Measurements from ENCODE around the gene TBC1D10A.

The TBC1D10A gene

DNA sequence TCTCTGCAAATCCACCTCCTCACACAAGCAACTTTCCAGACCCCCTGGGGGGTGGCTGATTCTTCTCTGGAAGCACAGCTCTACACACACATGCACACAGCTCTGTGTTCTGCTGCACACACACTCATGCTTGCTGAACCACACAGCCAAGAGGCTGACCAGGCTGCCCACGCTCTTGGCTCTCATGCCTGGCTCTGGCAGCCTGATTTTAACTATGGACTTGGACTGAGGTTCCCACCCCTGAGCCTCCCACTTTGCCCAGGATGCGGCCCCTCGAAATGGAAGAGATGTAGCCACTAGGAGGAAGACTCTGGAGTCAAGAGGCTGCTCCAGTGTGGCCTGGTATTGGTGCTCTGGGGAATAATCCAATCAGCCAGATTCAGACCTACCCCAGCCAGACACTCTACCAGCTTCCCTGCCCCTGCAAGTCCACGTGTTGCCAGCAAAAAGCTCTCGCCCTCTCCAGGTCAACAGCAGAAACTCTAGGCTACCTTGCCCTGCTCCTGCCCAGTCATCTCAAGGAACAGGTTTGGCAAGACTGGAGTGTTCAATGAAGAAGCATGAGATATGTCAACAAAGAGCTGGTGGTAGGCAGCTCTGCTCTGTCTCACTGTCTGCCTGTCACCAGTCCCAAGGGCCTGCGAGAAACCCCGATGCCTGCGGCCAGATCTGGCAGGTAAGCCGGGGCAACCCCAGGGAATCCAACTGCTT is 28.6 kb downstream of the TBC1D10A start:
- DNase-seq, result no peak

DNA sequence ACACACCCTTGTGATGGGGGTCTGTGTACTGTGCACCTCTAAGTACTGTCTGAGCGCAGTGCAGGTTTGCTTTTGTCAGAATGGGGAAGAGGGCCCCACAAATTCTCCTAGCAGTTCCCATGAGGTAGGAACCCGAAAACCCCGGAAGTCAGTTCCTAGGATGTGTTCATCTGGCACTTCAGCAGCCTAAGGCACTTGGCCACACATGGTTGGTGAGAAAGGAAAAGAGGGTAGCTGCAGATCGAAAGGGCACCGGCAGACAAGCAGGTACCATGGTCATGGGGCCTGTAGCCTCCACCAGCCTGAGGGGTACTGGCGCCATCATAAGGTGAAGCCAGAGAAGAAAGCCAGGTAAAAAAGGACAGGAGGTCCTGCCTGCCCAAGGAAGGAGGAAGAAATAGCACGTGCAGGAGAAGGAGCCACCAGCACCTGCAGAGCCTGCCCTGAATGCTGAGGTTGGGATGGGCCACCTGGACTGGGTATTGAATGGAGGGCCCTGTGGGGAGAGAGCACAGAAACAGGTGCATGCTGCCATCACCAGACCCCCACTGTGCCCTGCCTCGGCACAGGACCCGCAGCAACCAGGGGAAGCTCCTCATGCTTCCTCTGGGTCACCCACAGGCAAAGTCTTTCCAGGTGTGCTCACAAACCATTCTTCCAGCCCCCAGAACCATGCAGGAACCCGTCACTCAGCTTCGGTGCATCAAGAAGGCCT is 29.3 kb downstream of the TBC1D10A start:
- no peak for DNase-seq

DNA sequence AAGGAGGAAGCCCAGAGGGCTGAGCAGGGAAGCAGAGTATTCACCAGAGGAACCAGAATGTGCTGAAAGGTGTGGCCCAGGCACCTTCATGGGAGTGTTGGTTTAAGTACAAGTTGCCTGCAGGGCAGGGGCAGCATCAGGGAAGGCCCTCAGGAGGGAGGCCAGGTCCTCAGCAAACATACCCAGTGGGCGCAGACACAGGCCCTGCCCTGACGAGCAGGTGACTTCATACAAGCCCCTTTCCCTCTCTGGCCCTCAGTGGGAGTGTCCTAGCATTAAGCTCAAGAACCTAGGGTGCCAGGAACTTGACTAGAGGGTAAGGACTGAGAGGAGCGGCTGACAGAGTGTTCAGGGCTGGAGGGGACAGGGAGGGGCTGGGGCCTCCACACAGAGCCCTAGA is 29.9 kb downstream of the TBC1D10A start:
- DNase-seq, result no peak

DNA sequence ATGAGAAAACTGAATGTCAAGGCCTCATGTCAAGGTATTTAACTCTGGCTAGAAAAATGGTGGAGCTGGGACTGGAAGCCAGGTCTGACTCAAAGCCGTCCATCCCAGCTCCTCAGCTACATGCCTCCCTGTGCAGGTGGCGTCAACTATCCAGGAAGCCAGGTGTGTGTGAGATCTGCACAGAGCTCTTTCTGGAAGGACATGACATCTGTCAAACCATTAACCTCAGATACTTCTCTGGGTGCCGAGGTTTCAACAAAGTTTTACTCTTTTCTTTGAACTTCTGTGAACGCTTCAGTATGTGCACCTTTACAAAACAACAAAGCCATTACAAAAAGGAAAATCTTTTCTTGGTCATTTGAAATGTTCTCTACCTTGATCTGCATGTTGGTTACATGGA is 30.4 kb downstream of the TBC1D10A start:
- no peak for DNase-seq

DNA sequence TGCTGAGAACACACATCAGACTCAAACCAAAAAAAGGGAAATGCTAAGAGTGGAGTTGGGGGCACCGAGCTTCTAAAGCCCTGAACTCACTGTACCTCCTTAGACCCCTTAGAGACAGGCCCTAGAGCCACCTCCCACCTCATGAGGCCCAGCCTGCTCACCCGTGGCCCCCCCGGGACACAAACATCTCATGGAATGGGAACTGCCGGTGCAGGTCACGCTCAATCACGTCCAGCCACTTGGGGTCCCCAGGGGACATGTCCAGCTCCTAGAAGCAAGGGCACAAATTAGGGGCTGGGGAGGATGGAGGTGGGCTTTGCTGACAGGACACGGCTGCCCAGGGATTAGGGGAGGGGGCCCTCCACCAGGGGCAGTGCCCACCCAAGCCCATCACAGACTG is 31.2 kb downstream of the TBC1D10A start:
- no peak for DNase-seq

DNA sequence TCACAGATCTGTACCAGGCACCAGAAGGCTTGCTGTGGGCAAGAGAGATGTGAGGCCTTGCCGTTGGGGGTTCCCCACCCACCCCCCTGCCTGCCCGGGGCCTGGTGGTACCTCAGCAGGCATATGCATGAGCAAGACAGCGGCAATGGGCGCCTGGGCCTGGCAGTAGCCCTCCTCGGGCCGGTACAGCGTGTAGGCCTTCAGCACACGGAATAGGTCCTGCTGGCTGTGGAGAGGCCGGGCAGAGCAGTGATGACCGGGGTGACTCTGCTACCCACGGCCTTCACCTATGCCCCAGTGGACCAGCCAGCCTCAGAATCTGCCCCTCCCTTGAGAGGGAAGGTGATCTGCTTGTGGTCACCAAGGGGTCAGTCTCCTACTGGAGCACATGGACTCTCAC is 31.9 kb downstream of the TBC1D10A start:
- DNase-seq, result no peak

DNA sequence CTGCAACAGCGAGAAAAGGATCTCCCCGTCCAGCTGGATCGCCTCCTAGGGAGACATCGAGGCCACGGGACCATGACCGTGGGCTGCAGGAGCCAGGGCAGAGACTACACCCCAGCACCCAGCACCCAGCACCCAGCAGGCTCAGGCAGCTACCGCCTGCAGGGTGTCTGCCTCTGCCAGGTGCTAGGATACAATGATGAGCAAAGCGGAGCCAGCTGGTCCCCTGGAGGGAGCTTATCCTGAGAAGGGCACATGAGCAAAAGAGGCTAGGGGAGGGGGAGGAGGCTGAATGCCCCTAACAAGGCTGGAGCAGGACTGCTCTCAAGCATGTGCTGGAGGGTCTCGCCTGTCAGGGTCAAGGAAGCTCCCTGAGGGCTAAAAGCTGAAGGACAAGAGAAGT is 32.7 kb downstream of the TBC1D10A start:
- DNase-seq, result no peak

DNA sequence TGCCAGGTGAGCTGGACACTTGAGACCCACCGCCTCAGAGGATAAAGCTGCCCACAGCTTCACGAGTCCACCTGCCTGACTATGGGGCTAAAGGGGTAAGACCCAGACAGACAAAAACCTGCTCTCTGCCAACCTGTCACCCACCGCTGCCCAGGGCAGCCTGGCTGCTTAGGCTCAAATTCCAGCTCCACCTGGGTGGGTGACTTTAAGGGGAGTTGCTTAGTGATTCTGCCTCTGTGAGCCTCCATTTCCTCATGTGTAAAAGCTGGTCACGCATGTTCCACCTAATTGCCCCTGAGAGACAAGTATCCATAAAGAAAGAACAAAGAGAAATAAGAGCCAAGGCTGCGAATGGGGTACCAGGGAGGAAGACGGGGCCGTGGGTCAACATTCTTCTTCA is 33.7 kb downstream of the TBC1D10A start:
- no peak for DNase-seq

DNA sequence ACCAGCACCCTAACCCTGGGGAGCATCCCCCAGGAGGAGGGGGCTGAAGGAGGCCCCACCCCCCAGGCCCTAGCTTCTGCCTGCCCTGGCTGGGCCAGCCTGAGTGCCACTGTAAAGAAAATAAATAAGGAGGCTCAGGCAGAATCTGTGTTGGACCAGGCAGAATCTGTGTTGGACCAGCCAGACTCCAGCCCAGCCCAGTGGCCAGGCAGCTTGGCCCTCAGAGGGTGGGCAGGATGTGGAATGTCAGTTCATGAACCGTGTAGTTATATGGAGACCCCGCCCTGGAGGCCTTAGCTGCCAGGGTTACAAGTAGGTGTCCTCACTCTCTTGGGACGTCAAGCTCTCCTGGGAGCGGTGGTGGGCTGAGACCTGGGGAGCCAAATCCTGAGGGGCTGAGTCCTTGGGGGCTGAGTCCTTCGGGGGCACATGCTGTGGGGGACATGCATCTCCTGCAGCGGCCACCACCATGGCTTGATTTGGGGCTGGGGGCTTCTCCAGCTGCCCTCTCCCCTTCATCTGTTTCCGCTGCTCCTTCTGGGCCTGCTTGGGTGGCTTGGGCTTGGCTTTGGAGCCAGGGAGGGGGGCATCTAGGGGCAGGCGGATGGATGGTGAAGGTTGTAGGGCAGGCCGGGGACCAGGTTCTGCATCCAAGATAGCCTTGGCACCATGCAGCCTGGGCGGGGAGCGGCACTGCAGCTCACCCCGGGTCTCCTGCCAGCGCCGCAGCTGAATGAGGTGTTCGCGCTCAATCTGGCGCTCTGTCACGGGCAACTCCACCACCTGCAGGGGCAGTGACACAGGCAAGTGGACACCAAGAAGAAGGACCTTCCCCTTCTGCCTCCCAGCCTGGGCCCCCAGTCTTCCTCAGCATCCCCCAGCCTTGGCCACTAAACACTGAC is 34.4 kb downstream of the TBC1D10A start:
- no peak for DNase-seq

DNA sequence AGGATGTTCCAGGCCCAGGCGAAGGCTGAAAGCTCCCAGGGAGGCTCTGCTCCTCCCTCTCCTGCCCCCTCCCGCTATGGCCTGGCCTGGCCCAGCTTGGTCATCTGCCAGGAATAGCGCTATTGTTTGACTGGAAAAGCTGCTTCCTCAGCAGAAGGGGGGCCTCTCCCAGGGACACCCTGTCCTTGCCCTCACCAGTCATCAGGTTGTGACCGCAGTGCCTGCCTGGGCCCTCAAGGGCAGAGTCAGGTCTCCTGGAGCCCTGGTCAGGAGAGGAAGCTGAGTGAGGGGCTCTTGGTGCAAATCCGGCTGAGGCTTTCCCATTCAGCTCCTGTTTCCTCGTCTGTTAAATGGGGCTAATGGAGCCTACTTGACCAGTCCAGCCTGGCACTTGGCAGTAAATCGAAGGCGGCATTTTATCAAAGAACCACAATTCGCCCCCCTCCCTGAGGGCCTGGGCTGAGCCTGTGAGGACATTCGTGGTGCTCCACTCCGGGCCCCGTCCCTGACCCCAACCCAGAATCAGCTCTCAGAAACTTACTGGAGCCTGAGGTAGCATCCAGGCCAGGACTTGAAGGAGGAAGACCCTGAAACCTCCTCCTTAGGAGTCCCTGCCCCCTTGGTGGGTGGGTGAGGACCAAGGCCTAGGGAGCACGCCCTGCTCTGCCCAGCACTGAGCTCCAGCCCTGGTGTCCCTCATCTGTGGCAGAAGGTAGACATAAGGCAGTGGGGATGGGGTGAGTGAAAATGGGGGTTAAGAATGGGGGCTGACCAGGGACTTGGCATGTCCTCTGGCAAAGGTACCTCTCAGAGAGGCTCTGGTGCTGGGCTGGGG is 35.5 kb downstream of the TBC1D10A start:
- peak; percentile 85 for DNase-seq

DNA sequence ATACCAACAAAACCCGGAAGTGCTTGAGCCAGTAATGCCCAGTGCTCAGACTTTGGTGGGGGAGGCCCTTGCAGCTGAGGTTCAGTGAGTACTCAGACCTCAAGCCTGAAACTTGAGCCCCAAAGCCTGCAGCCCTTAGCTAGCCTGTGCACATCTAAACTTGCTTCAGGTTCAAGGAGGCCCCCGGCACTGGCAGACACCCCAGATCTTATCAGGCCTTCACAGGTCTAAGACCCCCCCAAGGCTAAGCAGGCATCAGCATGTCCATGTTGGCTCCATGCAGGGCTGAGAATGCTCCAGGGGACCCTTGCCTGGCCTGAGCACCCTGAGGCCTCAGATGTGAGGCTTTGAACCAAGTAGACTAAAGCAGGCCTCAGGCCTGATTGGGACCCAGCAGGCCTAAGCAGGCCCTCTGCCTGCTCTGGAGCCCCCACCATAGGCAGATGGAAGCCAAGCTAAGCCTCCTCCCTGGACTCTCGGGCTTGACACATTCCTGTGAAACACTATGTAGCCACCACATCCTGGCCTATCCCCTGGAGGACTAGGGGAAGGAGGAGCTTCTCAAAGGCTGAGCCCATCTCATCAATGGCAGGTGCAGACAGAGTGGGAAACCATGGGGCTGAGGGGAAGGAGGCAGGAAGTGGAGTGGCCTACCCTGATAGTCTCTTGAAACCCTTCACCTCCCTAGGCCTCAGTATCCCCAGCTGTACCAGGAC is 36.2 kb downstream of the TBC1D10A start:
- DNase-seq, result no peak

DNA sequence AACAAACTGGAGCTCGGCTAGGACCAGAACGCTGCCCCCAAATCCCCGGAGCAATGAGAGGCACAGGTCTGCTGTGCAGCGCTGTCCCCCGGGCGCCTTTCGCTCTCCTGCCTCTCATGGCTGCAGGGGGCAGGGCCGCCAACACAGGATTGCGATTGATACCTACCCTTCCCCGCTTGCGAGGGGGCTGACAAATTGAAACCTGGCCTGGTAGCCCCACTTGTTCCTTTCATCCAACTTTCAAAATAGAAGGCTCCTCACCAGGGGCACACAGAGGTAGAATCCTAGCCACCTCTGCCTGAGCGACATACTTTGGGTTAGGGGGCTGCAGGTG is 36.8 kb downstream of the TBC1D10A start:
- no peak for DNase-seq

DNA sequence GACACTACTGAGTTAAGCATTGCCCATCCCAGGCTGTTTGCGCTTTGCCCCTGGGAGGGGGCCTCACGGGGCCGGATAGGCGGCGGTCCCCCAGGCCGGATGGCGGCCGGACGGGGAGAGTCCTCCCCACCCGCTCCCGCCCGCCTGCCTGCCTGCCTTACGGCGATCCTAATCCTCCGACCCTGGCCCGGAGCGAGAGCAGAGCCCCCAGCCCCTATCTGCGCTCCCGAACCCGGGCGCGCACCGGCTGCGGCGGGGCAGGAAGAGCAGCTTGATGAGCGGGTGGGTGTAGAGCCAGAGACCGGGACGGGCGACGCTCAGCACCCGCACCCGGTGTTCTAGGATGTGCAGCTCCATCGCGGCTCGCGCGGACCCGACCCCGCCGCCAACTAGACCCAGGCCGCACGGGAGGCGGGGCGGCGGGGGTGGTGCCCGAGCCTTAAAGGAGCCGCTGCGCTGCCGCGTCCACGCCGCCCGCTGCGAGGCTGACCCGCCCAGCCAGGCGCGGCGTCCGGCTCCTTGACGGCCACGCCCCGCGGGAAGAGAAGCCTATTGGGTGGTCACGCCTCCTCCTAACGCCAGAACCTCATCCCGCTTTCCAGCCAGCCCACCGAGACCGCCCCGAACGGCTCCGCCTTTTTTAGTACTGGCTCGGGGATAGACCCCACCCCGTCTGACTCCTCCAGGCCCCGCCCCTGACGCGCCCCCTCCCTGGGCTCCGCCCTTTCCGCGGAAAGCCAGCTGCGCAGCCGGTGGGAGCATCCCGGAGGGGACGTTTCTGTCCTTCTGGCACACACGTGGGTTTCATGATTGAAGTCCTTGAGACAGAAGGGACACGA is 37.4 kb downstream of the TBC1D10A start, which contains the start of gene CASTOR1:
Gene CASTOR1 (minus strand): TSS at position 365 of the 839 bp plus-strand sequence. CDS start 8 bp downstream, at position 357.
- DNase-seq, result peak; percentile 92

DNA sequence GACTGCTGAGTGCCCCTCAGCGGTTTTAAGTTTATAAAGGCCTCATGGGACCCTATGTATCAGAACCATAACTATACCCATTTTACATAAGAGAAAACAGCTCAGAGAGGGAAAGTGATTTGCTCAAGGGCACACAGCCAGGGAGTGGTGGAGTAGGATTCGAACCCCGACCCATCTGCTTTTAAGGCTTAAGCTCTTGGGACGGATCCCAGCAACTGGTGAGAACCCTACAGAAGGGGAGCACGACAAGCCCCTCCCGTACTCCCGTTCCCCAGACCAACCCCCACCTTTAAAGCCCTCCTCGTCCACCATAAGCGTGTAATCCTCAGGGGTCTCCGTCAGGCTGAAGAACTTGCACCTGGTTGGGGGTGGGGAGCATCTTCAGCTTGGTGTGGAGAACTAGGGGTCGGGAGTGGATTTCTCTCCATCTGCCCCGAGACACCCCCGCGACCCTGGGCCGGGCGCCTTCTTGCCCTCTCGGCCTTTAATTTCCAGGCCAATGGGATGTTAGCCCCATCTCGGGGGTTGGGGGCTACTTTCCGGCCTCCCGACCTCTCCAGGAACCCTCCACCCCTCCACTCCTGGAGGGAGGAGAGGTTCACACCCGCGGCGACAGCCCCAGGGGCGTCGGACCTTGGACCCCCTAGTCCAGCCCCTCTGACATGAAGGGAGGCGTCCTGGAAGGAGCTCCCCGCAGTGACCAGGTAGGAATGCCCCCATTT is 38.2 kb downstream of the TBC1D10A start:
- DNase-seq, result no peak

DNA sequence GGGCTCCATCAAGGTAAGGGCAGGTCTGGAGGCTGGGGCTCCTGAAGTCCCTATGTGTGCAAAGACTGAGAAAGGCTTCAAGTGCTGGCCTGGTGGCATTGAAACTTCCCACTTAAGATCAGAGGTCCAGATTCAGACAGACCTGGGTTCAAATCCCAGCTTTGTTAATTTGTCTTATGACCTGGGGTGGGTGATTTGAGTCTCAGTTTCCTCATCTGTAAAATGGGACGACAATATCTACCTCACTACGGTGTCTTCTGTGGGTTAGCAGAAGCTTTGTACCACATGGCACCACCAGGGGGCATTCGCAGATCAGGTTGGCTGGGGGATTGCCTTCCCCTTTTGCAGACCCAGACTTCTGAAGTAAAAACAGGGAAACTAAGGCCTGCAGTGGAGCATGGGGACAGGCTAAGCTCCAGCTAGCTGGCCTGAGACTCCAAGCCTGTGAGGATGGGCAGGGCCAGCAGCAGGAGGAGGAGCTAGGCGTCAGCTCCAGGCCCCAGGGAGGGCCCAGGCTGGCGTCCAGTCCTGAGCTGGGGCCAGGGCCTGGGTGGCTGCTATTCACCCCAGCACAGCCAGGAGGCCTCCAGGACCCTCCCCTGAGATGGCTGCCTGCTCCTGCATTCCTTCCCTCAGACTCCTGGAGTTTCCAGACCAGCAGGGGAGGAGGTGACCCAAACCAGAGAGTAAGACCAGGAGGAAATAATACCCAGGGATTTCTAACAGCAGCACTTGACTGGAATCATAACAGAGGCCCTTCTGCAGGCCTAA is 38.9 kb downstream of the TBC1D10A start:
- DNase-seq, result peak; percentile 84

DNA sequence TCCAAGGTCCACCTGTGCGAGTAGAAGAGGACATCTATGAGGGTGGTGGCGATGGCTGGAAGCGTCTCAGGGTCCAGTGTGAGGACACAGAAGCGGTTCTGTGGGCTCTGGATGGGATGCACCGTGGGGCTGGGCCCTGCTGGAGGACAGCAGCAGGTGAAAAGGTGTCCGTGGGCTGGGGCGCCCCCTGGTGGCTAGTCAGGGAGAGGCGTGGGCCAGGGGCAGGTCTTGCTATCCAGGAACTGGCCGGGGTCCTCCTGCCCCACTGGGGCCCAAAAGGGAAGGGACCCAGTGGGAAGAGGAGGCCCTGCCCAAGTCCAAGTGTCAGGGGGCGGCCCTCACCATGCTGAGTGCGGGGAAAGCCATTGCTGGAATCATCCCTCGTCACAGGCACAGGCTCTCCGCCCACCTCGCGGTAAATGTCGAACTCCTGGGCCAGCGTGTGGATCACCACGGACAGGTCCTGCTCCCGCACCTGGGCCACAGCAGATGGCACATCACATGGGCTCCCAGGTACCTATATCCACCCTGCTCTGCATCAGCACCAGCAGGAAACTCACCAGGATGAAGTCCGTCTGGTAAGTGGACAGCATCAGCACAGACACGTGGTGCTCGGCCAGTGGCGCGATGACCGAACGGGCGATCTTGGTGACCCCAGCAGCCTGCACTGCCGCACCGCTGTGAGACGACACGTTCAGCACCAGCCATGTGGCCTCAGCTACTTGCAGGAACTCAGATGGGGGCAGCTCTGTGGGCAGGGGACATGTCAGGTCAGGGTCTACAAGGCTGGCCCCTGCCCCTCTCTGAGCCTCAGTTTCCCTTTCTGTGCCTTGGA is 39.7 kb downstream of the TBC1D10A start:
- peak; percentile 77 for DNase-seq

DNA sequence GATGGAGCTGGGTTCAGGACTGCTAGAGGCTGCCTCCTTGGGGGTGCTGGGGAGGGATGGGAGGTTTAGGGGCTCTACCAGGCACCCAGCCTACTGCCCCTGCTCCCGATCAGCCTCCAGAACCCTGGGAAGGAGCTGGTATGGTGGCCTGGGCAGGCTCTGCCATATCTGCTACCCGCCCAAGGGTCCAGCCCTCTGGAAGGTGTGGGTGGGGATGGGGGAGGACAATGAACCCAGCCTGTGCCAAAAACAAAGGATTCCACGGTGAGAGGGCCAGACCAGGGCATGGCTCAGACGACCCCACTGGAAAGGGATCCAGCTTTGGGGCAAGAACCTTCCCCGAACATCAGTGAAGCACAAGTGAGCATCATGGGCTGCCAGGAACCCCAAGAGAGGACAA is 40.4 kb downstream of the TBC1D10A start:
- DNase-seq, result no peak

DNA sequence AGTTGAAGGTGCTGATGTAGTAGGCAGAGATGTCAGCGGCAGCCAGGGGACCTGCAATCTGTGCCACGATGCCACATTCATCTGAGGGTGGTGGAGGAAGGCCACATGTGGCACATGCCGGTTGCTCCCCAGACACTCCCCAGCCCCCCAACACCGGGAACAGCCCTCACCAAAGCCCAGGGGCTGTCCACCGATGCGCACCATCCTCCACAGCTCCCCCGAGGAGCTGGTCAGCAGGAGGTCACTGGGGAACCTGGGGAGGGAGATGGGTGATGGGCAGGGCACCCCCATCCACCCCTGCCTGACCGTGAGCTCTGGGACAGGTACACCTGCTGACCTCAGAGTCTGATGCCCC is 40.9 kb downstream of the TBC1D10A start:
- DNase-seq, result no peak
